OCI-LY7 (cell line): ENCODE results near the gene SLC13A3. TPM values are rescaled to one million over a fixed set of nuclear protein-coding genes. Genes with fewer than 3 reads are reported as not detected.

Source experiments
- BruUV-seq: library from RNA; stranded (reverse); fragments of 400-500 nt; replicated peaks from 2 replicates; lab custom pipeline; 2021; lab: Mats Ljungman, UMichigan
- CTCF ChIA-PET: fragments of 300-600 bp; sonication (Branson Sonifier 250); formaldehyde crosslinking; loops from one replicate; lab custom pipeline; 2022; ENCODE audit warnings: antibody characterized with exemption; ENCODE audit not compliant: unreplicated experiment; lab: Charles Lee
- POLR2A ChIA-PET: fragments of 300-600 bp; sonication (Branson Sonifier 250); formaldehyde crosslinking; loops from one replicate; lab custom pipeline; 2022; ENCODE audit warnings: antibody characterized with exemption; lab: Charles Lee
- DNase-seq: peaks from one replicate; pipeline ENCODE4 v3.0.0-alpha.2; 2015; ENCODE audit warnings: low spot score
- H2AFZ ChIP-seq: fragments of 200-600 bp; sonication (generic), shearing (Covaris generic); 2 replicates; pipeline ENCODE4 v1.6.1; 2014; ENCODE audit warnings: mild to moderate bottlenecking, antibody characterized with exemption, low read length, moderate library complexity
- H3K27ac ChIP-seq: fragments of 200-600 bp; sonication (generic); 2 replicates; pipeline ENCODE4 v1.5.1; 2014; ENCODE audit warnings: mixed run types, low read depth, mild to moderate bottlenecking, moderate library complexity, low read length, inconsistent platforms; ENCODE audit not compliant: poor library complexity, severe bottlenecking
- H3K36me3 ChIP-seq: fragments of 200-600 bp; sonication (generic); 2 replicates; pipeline ENCODE4 v1.6.1; 2014; ENCODE audit warnings: mild to moderate bottlenecking, antibody characterized with exemption, low read length, moderate library complexity, mixed read lengths; ENCODE audit not compliant: insufficient read depth
- H3K4me1 ChIP-seq: fragments of 200-600 bp; sonication (generic); 2 replicates; pipeline ENCODE4 v1.5.1; 2014; ENCODE audit warnings: mild to moderate bottlenecking, low read length; ENCODE audit not compliant: insufficient read depth, poor library complexity, severe bottlenecking
- H3K4me2 ChIP-seq: fragments of 200-600 bp; sonication (generic); 2 replicates; pipeline ENCODE4 v1.6.1; 2014; ENCODE audit warnings: mild to moderate bottlenecking, low read length
- H3K4me3 ChIP-seq: fragments of 200-600 bp; sonication (generic); 2 replicates; pipeline ENCODE4 v1.5.1; 2014; ENCODE audit warnings: mild to moderate bottlenecking, low read depth, low read length; ENCODE audit not compliant: poor library complexity, severe bottlenecking
- H3K79me2 ChIP-seq: fragments of 200-600 bp; sonication (generic); 2 replicates; pipeline ENCODE4 v1.6.1; 2016; ENCODE audit warnings: low read depth, mild to moderate bottlenecking, low read length, moderate library complexity, mixed read lengths; ENCODE audit not compliant: insufficient read depth
- H3K9me2 ChIP-seq: fragments of 200-600 bp; sonication (generic); 2 replicates; pipeline ENCODE4 v1.6.1; 2016; ENCODE audit warnings: mild to moderate bottlenecking, low read length, mixed read lengths; ENCODE audit not compliant: insufficient read depth
- H3K9me3 ChIP-seq: fragments of 200-600 bp; sonication (generic); 2 replicates; pipeline ENCODE4 v1.6.1; 2014; ENCODE audit warnings: mild to moderate bottlenecking, mixed run types, low read length, mixed read lengths
- H4K20me1 ChIP-seq: fragments of 200-600 bp; sonication (generic); 2 replicates; pipeline ENCODE4 v1.6.1; 2014; ENCODE audit warnings: mild to moderate bottlenecking, antibody characterized with exemption, low read length, moderate library complexity, mixed read lengths; ENCODE audit not compliant: insufficient read depth
- CTCF ChIP-seq: fragments of 200-600 bp; sonication (generic); conservative IDR thresholded peaks from 2 replicates; pipeline ENCODE4 v1.5.1; 2014; ENCODE audit warnings: mild to moderate bottlenecking, antibody characterized with exemption, low read length, moderate library complexity, mixed read lengths
- EZH2phosphoT487 ChIP-seq: fragments of 200-600 bp; sonication (generic); IDR thresholded peaks from 2 replicates; pipeline ENCODE4 v1.6.1; 2018; ENCODE audit warnings: low read depth, borderline replicate concordance, mild to moderate bottlenecking, mixed run types, antibody characterized with exemption, low read length, moderate library complexity, mixed read lengths
- intact Hi-C: fragments of 100-400 bp; cut with micrococcal nuclease; formaldehyde crosslinking; loops from one replicate; pipeline ENCODE4 v1.10.0; 2022; ENCODE audit not compliant: unreplicated experiment
- total RNA-seq, 2 experiments: library from RNA; depleted of rRNA in 1 of 2; stranded (reverse); fragments of >200 nt in 1 of 2; shearing (Covaris generic) in 1 of 2; gene quantifications; 2 replicates each; pipeline ENCODE4 v1.2.3, GENCODE V29; 2014 to 2022

Gene SLC13A3
- total RNA-seq, 2 experiments from 2014 or later: not detected

- ChIA-PET CTCF (no interaction called here), POLR2A (no interaction called here)
- H3K79me2 ChIP-seq: no peaks in the 10 kb centered on the region
- H3K9me2 ChIP-seq: no peaks in the 10 kb centered on the region
- no peaks in the 10 kb centered on the region for H4K20me1 ChIP-seq
- BruUV-seq: no TSS peak
- no peaks in the 10 kb centered on the region for H3K9me3 ChIP-seq
- H3K4me1 ChIP-seq: no peaks in the 10 kb centered on the region
- intact Hi-C loops: no loop called here
- no peak for TF ChIP-seq CTCF
- TF ChIP-seq EZH2phosphoT487: no peak
- no peak overlapping the region for H2AFZ ChIP-seq
- H3K4me2 ChIP-seq: no peak overlapping the region
- H3K27ac ChIP-seq: no peak overlapping the region
- no peaks in the 10 kb centered on the region for H3K36me3 ChIP-seq
- no peak overlapping the region for H3K4me3 ChIP-seq
- DNase-seq: no peak
Measured at GRCh38 chr20:46572153-46572552, 79.1 kb downstream of the SLC13A3 start.

GRCh38 chr20:46571418-46571817, 79.8 kb downstream of the SLC13A3 start:
- no peak overlapping the region for H3K4me3 ChIP-seq
- ChIA-PET CTCF (no interaction called here), POLR2A (no interaction called here)
- no peak for DNase-seq
- TF ChIP-seq CTCF (no peak), EZH2phosphoT487 (no peak)
- no peaks in the 10 kb centered on the region for H3K9me2 ChIP-seq
- no peak overlapping the region for H3K27ac ChIP-seq
- no peaks in the 10 kb centered on the region for H3K4me1 ChIP-seq
- no peaks in the 10 kb centered on the region for H3K9me3 ChIP-seq
- intact Hi-C loops: no loop called here
- H2AFZ ChIP-seq: no peak overlapping the region
- no peak overlapping the region for H3K4me2 ChIP-seq
- BruUV-seq: no TSS peak
- no peaks in the 10 kb centered on the region for H4K20me1 ChIP-seq
- H3K79me2 ChIP-seq: no peaks in the 10 kb centered on the region
- H3K36me3 ChIP-seq: no peaks in the 10 kb centered on the region

- H3K4me2 ChIP-seq: no peak overlapping the region
- TF ChIP-seq CTCF (no peak), EZH2phosphoT487 (no peak)
- H3K9me2 ChIP-seq: no peaks in the 10 kb centered on the region
- no peak for DNase-seq
- H3K79me2 ChIP-seq: no peaks in the 10 kb centered on the region
- ChIA-PET CTCF (no interaction called here), POLR2A (no interaction called here)
- H3K4me1 ChIP-seq: no peaks in the 10 kb centered on the region
- no peaks in the 10 kb centered on the region for H4K20me1 ChIP-seq
- H3K4me3 ChIP-seq: no peak overlapping the region
- intact Hi-C loops: no loop called here
- H2AFZ ChIP-seq: no peak overlapping the region
- BruUV-seq: no TSS peak
- H3K27ac ChIP-seq: no peak overlapping the region
- no peaks in the 10 kb centered on the region for H3K9me3 ChIP-seq
- H3K36me3 ChIP-seq: no peaks in the 10 kb centered on the region
Measured at GRCh38 chr20:46570956-46571355, 80.3 kb downstream of the SLC13A3 start.
